ENCODE measurements around the gene DIS3L2.

DIS3L2 gene

DNA sequence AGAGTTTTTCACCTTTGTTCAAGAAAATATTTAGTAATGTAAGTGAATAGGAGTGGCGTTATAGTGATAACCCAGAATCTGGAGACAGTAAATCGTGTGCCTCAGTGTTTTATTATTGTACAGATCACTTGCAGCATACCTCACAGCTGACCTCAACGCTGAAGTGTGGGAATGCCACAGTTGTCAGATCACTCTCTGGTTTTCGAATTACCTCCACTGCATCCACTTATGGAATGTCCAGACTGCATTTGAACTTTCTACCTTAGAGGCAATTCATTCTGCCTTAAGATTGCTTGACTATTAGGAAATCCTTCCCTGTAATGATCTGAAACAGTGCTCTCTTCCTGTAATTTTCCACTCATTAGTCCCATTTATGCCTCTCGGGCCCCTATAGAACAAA, 252.5 kb downstream of the DIS3L2 start:
- TF ChIP-seq POLR2A (IDR thresholded peaks at IDR 0.05; ENCODE audit: low read length) (no peak), GATA1 (IDR thresholded peaks at IDR 0.05; ENCODE audit: low read depth, low read length) (no peak)
- no peak for DNase-seq

GRCh38 chr2:232216028-232216427, 254.5 kb downstream of the DIS3L2 start:
- no peak for TF ChIP-seq GATA1 (IDR thresholded peaks at IDR 0.05; ENCODE audit: low read depth, low read length)
- no peak for DNase-seq

DNA sequence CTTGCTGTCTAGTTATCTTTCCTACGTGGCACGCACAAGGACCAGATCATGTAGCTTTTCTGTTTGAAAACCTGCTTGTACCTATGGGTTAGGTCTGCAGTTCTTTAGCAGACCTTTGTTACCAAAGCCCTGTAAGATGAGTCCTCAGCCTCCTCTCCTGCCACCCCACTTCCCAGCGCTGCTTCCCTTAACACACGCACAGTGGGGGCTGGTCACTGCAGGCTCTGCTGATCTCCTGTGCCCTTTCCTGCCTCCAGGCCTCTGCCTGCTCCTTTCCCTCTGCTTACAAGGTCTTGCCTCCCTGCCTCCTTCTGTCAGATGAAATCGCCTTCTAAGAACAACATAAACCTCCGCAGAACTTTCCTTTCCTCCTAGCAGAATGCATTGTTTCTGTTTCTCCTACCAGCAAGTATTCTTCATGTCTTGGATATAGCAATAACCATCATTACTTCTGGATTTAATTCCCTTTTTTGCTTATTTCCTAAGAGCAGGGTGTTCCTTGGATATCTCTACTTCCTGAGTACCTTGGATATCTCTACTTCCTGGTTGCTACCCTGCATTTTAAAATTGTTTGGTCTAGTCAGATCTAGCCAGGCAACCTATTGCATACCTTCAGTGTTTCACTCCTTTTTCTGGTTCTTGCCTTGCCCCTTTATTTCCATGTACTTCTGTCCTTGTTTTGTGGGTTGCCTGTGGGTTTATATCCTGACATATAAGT, 257.4 kb downstream of the DIS3L2 start:
- no peak for DNase-seq
- TF ChIP-seq POLR2A (IDR thresholded peaks at IDR 0.05; ENCODE audit: low read length) (no peak), GATA1 (IDR thresholded peaks at IDR 0.05; ENCODE audit: low read depth, low read length) (no peak)

GRCh38 chr2:232219496-232219870, 258.0 kb downstream of the DIS3L2 start:
- TF ChIP-seq GATA1 (IDR thresholded peaks at IDR 0.05; ENCODE audit: low read depth, low read length) (no peak), POLR2A (IDR thresholded peaks at IDR 0.05; ENCODE audit: low read length) (no peak)
- DNase-seq, result no peak

- no peak for DNase-seq
- no peak for TF ChIP-seq GATA1 (IDR thresholded peaks at IDR 0.05; ENCODE audit: low read depth, low read length)
- no peak for TF ChIP-seq POLR2A (IDR thresholded peaks at IDR 0.05; ENCODE audit: low read length)
These were observed 258.4 kb downstream of the DIS3L2 start for GRCh38 chr2:232219932-232220331.

- TF ChIP-seq GATA1 (IDR thresholded peaks at IDR 0.05; ENCODE audit: low read depth, low read length), result no peak
- TF ChIP-seq POLR2A (IDR thresholded peaks at IDR 0.05; ENCODE audit: low read length), result no peak
- DNase-seq, result no peak
These were observed 263.9 kb downstream of the DIS3L2 start for GRCh38 chr2:232225429-232225828.

DNA sequence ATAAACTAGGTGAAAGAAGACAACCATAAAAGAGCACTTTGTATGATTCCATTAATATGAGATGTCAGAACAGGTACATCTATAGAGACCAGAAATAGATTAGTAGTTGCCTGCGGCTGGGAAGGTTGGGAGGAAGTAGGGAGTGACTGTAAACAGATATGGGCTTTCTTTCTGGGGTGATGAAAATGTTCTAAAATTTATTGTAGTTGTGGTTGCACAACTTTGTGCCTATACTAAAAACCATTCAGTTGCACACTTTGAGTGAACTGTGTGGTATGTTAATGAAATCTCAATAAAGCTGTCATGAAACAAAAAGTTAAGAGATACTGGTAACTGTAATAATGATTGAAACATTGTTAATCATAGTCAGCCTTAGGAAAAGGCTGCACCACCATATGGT, 264.4 kb downstream of the DIS3L2 start:
- TF ChIP-seq GATA1 (IDR thresholded peaks at IDR 0.05; ENCODE audit: low read depth, low read length) (no peak), POLR2A (IDR thresholded peaks at IDR 0.05; ENCODE audit: low read length) (no peak)
- no peak for DNase-seq

DNA sequence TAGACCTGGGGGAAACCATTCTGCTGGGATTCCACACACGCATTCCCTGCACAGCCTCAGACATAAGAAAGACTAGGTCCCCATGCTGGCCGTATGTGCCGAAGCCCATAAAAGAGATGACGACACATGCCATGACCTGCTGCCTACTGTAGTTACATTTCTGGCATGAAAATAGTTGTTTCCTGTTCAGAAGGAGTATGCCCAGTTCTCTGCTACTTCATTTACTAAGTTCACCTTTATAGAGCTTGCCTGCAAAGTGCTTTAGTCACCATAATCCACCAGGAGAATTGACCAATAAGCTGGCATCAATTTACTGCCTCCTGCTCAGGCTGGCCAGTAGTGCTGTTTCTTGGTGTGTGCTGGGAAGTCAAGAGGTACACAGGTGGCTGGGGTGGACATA, 266.8 kb downstream of the DIS3L2 start:
- no peak for DNase-seq

GRCh38 chr2:232228971-232229894, 267.7 kb downstream of the DIS3L2 start:
- no peak for DNase-seq
- TF ChIP-seq GATA1 (IDR thresholded peaks at IDR 0.05; ENCODE audit: low read depth, low read length) (no peak), POLR2A (IDR thresholded peaks at IDR 0.05; ENCODE audit: low read length) (no peak)

More for the DNA sequence above, 266.8 kb downstream of the DIS3L2 start:
- no peak for TF ChIP-seq GATA1 (IDR thresholded peaks at IDR 0.05; ENCODE audit: low read depth, low read length)
- no peak for TF ChIP-seq POLR2A (IDR thresholded peaks at IDR 0.05; ENCODE audit: low read length)

- DNase-seq, result no peak
- TF ChIP-seq GATA1 (IDR thresholded peaks at IDR 0.05; ENCODE audit: low read depth, low read length) (no peak), POLR2A (IDR thresholded peaks at IDR 0.05; ENCODE audit: low read length) (no peak)
These were observed 268.4 kb downstream of the DIS3L2 start for GRCh38 chr2:232229911-232230310.

DNA sequence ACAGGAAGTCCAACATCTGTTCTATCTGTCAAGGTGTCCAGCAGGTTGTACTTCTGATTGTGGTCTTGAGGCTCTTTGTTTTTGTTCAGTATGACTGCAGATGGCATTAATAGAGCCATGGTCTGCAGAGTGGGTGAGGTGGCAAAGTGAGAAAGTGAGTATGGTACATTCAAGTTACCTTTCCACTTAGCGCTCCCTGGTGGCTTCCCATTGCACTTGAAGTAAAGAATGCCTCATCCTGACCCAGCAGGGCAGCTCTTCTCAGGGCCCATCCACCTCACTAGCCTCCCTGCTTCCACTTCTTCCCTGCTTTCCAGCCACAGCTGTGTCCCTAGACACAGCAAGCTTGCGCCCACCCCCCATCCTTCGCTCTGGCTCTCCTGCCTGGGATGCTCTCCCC, 269.0 kb downstream of the DIS3L2 start:
- DNase-seq, result peak; percentile 26 to 55
- TF ChIP-seq GATA1 (IDR thresholded peaks at IDR 0.05; ENCODE audit: low read depth, low read length), result no peak
- TF ChIP-seq POLR2A (IDR thresholded peaks at IDR 0.05; ENCODE audit: low read length), result no peak

DNA sequence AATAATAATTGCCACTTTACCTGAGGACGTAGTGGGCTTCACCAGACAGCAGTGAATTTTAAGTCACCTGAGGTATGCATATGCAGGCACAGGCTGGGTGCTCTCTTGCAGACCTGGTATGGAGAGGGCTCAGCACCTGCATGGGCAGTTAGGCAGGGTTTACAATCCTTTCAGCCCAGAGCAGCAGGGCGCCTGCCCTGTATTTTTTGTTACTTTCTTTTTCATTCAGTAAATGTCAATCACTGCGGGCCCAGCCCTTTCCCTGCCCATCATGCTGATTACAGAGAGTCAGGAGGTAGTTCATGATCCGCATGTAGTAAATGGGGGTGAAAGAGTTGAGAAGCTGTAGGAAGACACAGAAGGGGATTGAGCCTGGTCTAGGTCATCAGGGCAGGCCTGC, 270.0 kb downstream of the DIS3L2 start:
- no peak for DNase-seq
- TF ChIP-seq GATA1 (IDR thresholded peaks at IDR 0.05; ENCODE audit: low read depth, low read length), result no peak
- no peak for TF ChIP-seq POLR2A (IDR thresholded peaks at IDR 0.05; ENCODE audit: low read length)

DNA sequence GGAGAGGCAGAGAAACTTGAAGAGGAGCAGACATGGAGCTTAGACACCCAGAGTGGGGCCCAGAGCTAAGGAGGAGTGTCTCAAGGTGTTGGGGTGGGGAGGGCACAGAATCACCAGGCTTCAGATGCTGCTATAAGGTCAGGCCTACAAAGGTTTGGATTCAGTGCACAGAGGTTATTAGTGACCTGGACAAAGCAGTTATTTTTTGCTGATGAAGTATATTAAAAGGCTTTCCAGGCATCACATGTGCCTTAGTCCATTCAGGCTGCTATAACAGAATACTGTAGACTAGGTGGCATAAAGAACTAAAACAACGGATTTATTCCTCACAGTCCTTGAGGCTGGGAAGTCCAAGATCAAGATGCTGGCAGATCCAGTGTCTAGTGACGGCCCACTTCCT, 271.4 kb downstream of the DIS3L2 start:
- DNase-seq, result no peak
- TF ChIP-seq POLR2A (IDR thresholded peaks at IDR 0.05; ENCODE audit: low read length) (no peak), GATA1 (IDR thresholded peaks at IDR 0.05; ENCODE audit: low read depth, low read length) (no peak)

DNA sequence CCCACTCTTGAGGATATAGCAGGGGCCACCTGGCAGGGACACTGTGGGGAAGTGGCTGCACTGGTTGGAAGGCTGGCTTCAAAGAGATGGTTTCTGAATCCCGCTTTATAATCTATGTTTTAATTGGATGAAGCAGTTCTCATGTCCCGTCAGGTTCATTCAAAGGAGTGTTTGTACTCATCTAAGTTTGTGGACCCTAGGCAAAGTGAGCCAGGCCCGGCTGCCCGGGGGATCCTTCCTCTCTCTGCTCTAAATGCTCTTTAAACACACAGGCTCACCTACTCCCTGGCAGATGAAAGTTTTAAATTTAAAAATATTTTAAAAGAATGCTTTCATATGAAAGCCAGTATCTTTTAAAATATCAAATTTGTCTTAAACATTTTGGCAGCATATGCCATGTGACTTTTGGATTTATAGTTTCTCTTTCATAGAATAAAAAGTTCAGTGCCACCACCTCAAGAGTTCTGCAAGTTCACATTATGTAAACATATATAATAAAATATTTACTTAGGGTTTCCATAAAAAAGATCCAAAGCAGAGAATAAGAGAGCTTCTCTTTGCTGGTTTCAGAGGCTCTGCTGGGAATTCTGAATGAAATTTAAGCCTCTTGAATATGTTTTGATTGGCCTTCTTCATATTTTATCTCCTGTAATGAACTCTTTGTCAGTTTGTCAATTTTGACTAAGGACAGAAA, 273.6 kb downstream of the DIS3L2 start:
- no peak for DNase-seq
- TF ChIP-seq GATA1 (IDR thresholded peaks at IDR 0.05; ENCODE audit: low read depth, low read length) (no peak), POLR2A (IDR thresholded peaks at IDR 0.05; ENCODE audit: low read length) (no peak)

Measured in erythroblast (primary cell).